Right atrium auricular region (tissue), 2 donors: ENCODE data around the gene HS6ST2. TPM values are rescaled to one million over a fixed set of nuclear protein-coding genes. Genes with fewer than 3 reads are reported as not detected.

Experiments
- DNase-seq: peaks from one replicate; pipeline ENCODE4 v3.0.0-alpha.2; 2019; ENCODE audit warnings: low spot score
- H3K27ac ChIP-seq, 2 donors: fragments of 200-600 bp; sonication (generic); 1 replicate in 1 of 2; 2 replicates in 1 of 2; pipeline ENCODE4 v1.5.1; 2016 to 2019
- H3K27me3 ChIP-seq, 2 donors: fragments of 200-600 bp; sonication (generic); one replicate each; pipeline versions ENCODE4 v1.5.1 to v1.6.0; 2017 to 2019
- H3K36me3 ChIP-seq: fragments of 200-600 bp; sonication (generic); one replicate; pipeline ENCODE4 v1.5.1; 2016
- H3K4me1 ChIP-seq, 2 donors: fragments of 200-600 bp; sonication (generic); one replicate each; pipeline versions ENCODE4 v1.5.1 to v1.6.0; 2017 to 2019
- H3K4me3 ChIP-seq, 2 donors: fragments of 200-600 bp; sonication (generic); 1 replicate in 1 of 2; 2 replicates in 1 of 2; pipeline ENCODE4 v1.5.1; 2017 to 2019; ENCODE audit warnings: mild to moderate bottlenecking in 1 of 2, moderate library complexity in 1 of 2
- H3K9me3 ChIP-seq, 2 donors: fragments of 200-600 bp; sonication (generic); one replicate each; pipeline ENCODE4 v1.5.1; 2019
- total RNA-seq, 2 donors: library from RNA; depleted of rRNA; stranded (reverse); fragments of >200 nt; gene quantifications; one replicate each; pipeline ENCODE4 v1.1.0, GENCODE V29; 2016
- TF ChIP-seq, protein P1 (sequence below), 2 donors: fragments of 200-600 bp; sonication (generic); IDR thresholded peaks; one replicate each; pipeline ENCODE4 v1.5.1; 2019; ENCODE audit warnings: antibody characterized with exemption in 2 of 2

Gene HS6ST2
- total RNA-seq, 2 donors from 2014 or later: 0.26 to 0.39 TPM

- no peak for DNase-seq
- Histone ChIP-seq H3K27me3 (no peaks in the 10 kb centered on the region), H3K9me3 (no peaks in the 10 kb centered on the region), H3K27ac (no peak overlapping the region), H3K4me3 (no peak overlapping the region), H3K36me3 (no peaks in the 10 kb centered on the region), H3K4me1 (no peaks in the 10 kb centered on the region)
- TF ChIP-seq, protein P1, sequence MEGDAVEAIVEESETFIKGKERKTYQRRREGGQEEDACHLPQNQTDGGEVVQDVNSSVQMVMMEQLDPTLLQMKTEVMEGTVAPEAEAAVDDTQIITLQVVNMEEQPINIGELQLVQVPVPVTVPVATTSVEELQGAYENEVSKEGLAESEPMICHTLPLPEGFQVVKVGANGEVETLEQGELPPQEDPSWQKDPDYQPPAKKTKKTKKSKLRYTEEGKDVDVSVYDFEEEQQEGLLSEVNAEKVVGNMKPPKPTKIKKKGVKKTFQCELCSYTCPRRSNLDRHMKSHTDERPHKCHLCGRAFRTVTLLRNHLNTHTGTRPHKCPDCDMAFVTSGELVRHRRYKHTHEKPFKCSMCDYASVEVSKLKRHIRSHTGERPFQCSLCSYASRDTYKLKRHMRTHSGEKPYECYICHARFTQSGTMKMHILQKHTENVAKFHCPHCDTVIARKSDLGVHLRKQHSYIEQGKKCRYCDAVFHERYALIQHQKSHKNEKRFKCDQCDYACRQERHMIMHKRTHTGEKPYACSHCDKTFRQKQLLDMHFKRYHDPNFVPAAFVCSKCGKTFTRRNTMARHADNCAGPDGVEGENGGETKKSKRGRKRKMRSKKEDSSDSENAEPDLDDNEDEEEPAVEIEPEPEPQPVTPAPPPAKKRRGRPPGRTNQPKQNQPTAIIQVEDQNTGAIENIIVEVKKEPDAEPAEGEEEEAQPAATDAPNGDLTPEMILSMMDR (IDR thresholded peaks at IDR 0.05): no peak
Observed at GRCh38 chrX:132809581-132809980, 148.8 kb downstream of the HS6ST2 start.

DNA sequence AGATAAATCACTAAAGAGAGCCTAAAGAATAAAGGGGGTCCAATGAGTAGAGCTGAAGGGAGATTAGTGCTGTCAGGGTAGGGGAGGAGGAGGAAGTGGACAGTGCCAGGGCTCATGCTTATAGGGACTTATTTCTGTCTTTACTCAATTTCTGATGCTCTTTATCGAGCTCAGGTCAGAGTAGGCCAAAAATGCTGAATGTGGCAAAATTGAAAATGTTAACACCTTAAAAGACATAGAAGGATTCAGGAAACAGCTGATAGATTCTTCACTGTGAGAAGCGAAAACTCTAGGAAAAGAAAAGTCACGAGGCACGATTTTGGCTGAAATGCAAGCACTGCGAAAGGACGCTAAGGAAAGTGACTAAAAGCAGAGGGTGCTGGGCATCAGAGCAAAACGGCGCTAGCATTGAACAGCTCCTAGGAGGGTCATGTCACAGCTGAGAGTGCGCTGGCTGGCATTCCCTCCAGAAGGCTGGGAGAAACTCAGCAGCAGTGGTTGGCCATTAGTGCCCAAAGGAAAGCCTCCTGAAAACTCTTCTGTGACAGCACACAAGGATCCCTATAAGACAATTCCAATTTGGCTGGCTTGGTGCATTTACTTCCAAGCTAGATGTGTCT lies 150.9 kb downstream of the HS6ST2 start:
- H3K27me3 ChIP-seq: no peaks in the 10 kb centered on the region
- no peak overlapping the region for H3K4me3 ChIP-seq
- no peaks in the 10 kb centered on the region for H3K36me3 ChIP-seq
- no peak for DNase-seq
- TF ChIP-seq, protein P1 (IDR thresholded peaks at IDR 0.05): no peak
- H3K9me3 ChIP-seq: no peaks in the 10 kb centered on the region
- H3K27ac ChIP-seq: no peak overlapping the region
- H3K4me1 ChIP-seq: no peaks in the 10 kb centered on the region

GRCh38 chrX:132802033-132802432 lies 156.4 kb downstream of the HS6ST2 start:
- H3K27ac ChIP-seq: no peak overlapping the region
- H3K4me3 ChIP-seq: no peak overlapping the region
- H3K9me3 ChIP-seq: no peaks in the 10 kb centered on the region
- TF ChIP-seq, protein P1 (IDR thresholded peaks at IDR 0.05): no peak
- H3K27me3 ChIP-seq: no peaks in the 10 kb centered on the region
- no peaks in the 10 kb centered on the region for H3K36me3 ChIP-seq
- no peak for DNase-seq
- no peaks in the 10 kb centered on the region for H3K4me1 ChIP-seq

DNA sequence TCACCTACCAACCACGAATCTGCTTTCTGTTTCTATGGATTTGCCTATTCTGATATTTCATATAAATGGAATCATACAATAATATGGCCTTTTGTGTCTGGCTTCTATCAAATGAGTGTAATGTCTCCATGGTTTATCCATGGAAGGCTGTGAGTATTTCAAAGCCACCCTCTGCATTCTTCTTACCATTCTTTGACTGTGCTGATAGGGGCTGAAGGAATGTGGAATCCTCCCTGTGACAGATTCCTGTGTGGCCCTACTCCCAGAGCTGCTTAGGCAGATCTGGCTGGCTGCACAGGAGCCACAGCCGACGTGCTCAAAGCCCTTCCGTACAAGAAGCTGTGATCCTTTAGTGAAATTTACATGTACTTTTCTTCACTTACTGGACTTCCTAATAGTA lies 163.2 kb downstream of the HS6ST2 start:
- no peaks in the 10 kb centered on the region for H3K36me3 ChIP-seq
- H3K27me3 ChIP-seq: no peaks in the 10 kb centered on the region
- TF ChIP-seq, protein P1 (IDR thresholded peaks at IDR 0.05): no peak
- H3K9me3 ChIP-seq: no peaks in the 10 kb centered on the region
- no peak overlapping the region for H3K27ac ChIP-seq
- no peaks in the 10 kb centered on the region for H3K4me1 ChIP-seq
- H3K4me3 ChIP-seq: no peak overlapping the region
- DNase-seq: no peak

GRCh38 chrX:132791714-132792113 lies 166.7 kb downstream of the HS6ST2 start:
- H3K27ac ChIP-seq: no peak overlapping the region
- no peaks in the 10 kb centered on the region for H3K27me3 ChIP-seq
- H3K36me3 ChIP-seq: no peaks in the 10 kb centered on the region
- TF ChIP-seq, protein P1 (IDR thresholded peaks at IDR 0.05): no peak
- no peaks in the 10 kb centered on the region for H3K4me1 ChIP-seq
- no peak for DNase-seq
- no peak overlapping the region for H3K4me3 ChIP-seq
- no peaks in the 10 kb centered on the region for H3K9me3 ChIP-seq

DNA sequence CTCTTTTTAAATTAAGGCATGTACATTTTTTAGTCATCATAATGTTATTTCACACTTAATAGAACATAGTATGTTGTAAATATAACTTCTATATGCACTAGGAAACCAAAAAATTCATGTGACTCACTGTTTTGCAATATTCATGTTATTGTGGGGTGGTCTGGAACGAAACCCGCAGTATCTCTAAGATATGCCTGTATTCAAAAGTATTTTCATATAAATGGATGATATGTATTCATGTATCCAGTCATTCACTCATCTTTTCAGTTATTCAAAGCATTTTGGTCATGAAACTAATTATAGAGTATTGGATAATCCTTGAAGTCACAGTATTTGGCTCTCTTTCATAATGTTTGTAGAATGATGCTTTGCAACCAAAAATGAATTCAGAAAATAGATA lies 168.1 kb downstream of the HS6ST2 start:
- TF ChIP-seq, protein P1 (IDR thresholded peaks at IDR 0.05): no peak
- DNase-seq: no peak
- H3K27ac ChIP-seq: no peak overlapping the region
- no peaks in the 10 kb centered on the region for H3K36me3 ChIP-seq
- H3K27me3 ChIP-seq: no peaks in the 10 kb centered on the region
- no peaks in the 10 kb centered on the region for H3K9me3 ChIP-seq
- H3K4me1 ChIP-seq: no peaks in the 10 kb centered on the region
- no peak overlapping the region for H3K4me3 ChIP-seq
